BJ (cell line): ENCODE results near the gene AP1M2. TPM values are rescaled to one million over a fixed set of nuclear protein-coding genes. Genes with fewer than 3 reads are reported as not detected.
A peak's percentile ranks its signal among the peaks of the same experiment; 100 is the strongest.

Experiments used
- CTCF ChIA-PET: fragments of 350-600 bp; formaldehyde crosslinking; extraction: SDS; loops from one replicate; lab custom pipeline; 2021; ENCODE audit warnings: antibody characterized with exemption, inconsistent platforms; lab: Yijun Ruan, JAX
- POLR2A ChIA-PET: fragments of 300-600 bp; sonication (Branson Sonifier 250); formaldehyde crosslinking; extraction: SDS; loops from one replicate; lab custom pipeline; 2021; ENCODE audit warnings: antibody characterized with exemption; lab: Charles Lee
- DNase-seq: peaks from one replicate; pipeline ENCODE4 v3.0.0-alpha.2; 2011; ENCODE audit warnings: low read depth
- H3K27me3 ChIP-seq: 2 replicates; pipeline ENCODE4 v1.6.0; 2011; ENCODE audit warnings: low read length; ENCODE audit not compliant: control insufficient read depth, insufficient read depth
- H3K36me3 ChIP-seq: 2 replicates; pipeline ENCODE4 v1.5.1; 2011; ENCODE audit warnings: low read length; ENCODE audit not compliant: control insufficient read depth, insufficient read depth
- H3K4me3 ChIP-seq: 2 replicates; pipeline ENCODE4 v1.5.1; 2011; ENCODE audit warnings: low read depth, mild to moderate bottlenecking, control low read depth, low read length
- polyA plus RNA-seq: library from polyadenylated mRNA; depleted of rRNA; stranded (reverse); fragments of >200 nt; gene quantifications from 2 replicates; pipeline ENCODE4 v1.2.3, GENCODE V29; 2011
- TF ChIP-seq, protein P1 (sequence below): IDR thresholded peaks from 2 replicates; pipeline ENCODE4 v1.5.1; 2011; ENCODE audit warnings: low read depth, mild to moderate bottlenecking, control low read depth, inconsistent platforms, low read length, moderate library complexity; ENCODE audit not compliant: insufficient read depth

The AP1M2 gene
- polyA plus RNA-seq, 1 experiment, result not detected

DNA sequence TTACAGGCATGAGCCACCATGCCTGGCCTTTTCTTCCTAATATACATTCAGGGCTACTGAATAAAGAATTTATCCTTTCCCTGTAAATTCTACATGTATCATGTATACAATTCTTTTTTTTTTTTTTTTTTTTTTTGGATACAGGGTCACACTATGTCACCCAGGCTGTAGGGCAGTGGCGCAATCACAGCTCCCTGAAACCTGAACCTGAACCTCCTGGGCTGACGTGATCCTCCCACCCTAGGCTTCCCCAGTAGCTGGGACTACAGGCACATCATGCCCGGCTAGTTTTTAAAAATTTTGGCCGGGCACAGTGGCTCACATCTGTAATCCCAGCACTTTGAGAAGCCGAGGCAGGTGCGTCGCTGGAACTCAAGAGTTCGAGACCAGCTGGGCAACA, 31.7 kb upstream of the AP1M2 start:
- TF ChIP-seq, protein P1, sequence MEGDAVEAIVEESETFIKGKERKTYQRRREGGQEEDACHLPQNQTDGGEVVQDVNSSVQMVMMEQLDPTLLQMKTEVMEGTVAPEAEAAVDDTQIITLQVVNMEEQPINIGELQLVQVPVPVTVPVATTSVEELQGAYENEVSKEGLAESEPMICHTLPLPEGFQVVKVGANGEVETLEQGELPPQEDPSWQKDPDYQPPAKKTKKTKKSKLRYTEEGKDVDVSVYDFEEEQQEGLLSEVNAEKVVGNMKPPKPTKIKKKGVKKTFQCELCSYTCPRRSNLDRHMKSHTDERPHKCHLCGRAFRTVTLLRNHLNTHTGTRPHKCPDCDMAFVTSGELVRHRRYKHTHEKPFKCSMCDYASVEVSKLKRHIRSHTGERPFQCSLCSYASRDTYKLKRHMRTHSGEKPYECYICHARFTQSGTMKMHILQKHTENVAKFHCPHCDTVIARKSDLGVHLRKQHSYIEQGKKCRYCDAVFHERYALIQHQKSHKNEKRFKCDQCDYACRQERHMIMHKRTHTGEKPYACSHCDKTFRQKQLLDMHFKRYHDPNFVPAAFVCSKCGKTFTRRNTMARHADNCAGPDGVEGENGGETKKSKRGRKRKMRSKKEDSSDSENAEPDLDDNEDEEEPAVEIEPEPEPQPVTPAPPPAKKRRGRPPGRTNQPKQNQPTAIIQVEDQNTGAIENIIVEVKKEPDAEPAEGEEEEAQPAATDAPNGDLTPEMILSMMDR, result no peak
- ChIA-PET POLR2A (no interaction called here), CTCF (interaction anchor here (1.2 to 2.7 kb wide), 3 partner anchors 26 to 38 kb away, joined by 5 to 10 read pairs (median 6); no protein-coding TSS in a partner anchor)
- no peaks in the 10 kb centered on the region; the same call in 1 of the 2 replicates for H3K36me3 ChIP-seq
- no peak for DNase-seq
- no peaks in the 10 kb centered on the region for H3K27me3 ChIP-seq
- no peak overlapping the region for H3K4me3 ChIP-seq

DNA sequence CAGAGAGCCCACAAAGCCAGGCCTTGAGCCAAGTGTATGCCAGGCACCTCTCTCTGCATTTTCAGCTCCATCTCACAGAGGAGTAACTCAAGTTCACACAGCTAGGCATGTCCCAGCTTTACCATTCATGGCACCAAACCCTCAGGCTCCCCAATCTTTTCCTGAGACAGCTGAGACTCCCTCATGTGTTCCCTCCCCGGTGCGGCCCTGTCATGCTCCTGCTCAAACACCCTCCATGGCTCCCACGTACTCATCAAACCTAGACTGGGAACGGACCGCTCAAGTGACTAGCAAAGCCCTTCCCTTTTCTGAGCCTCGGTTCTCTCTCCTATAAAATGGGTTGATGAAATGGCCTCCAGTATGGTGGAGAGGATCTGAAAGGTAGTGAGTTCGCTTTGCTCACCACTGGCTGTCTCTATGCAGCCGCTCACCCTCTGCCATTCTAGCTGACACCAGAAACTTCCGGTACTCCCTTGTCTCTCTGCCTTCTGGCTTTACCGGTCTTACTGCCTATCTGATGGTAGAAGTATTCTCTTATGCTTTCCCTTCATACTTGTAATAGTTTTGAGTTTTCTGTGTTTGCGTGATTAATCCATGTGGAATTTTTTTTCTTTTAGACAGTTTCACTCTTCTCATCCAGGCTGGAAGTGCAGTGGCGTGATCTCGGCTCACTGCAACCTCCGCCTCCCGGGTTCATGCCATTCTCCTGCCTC, 30.5 kb upstream of the AP1M2 start:
- TF ChIP-seq, protein P1, result no peak
- Histone ChIP-seq H3K4me3 (no peak overlapping the region), H3K27me3 (no peaks in the 10 kb centered on the region), H3K36me3 (no peaks in the 10 kb centered on the region; the same call in 1 of the 2 replicates)
- peak; percentile 81 for DNase-seq
- ChIA-PET CTCF (interaction anchor here (0.9 to 2.7 kb wide), 5 partner anchors 27 to 82 kb away, joined by 3 to 10 read pairs (median 4); no protein-coding TSS in a partner anchor), POLR2A (interaction anchor here (0.6 to 0.7 kb wide), 3 partner anchors 9 to 247 kb away, joined by 3 to 9 read pairs (median 8); no protein-coding TSS in a partner anchor)

DNA sequence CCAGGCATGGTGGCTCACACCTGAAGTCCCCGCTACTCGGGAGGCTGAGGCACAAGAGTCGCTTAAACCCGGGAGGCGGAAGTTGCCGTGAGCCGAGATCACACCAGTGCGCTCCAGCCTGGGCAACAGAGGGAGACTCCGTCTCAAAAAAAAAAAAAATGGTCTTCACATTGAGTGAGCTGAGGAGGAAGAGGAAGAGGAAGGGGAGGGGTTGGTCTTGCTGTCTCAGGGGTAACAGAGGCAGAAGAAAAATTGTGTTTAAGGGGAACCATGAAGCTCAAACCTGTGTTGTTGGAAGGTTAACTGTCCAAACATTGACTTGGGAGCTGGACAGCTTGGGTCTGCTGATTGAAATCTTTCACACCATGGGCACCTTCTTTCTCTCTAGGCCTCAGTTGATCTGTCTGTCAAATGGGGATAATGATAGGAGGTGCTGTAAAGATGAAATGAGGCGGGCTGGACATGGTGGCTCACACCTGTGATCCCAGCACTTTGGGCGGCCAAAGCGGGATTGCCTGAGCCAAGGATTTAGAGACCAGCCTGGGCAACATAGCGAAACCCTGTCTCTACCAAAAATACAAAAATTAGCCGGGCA, 28.4 kb upstream of the AP1M2 start:
- ChIA-PET CTCF (interaction anchor here (0.8 kb wide), 1 partner anchor 23 kb away, joined by 5 read pairs; no protein-coding TSS in a partner anchor), POLR2A (no interaction called here)
- Histone ChIP-seq H3K4me3 (no peak overlapping the region), H3K27me3 (no peaks in the 10 kb centered on the region), H3K36me3 (no peaks in the 10 kb centered on the region; the same call in 1 of the 2 replicates)
- TF ChIP-seq, protein P1, result no peak
- no peak for DNase-seq

DNA sequence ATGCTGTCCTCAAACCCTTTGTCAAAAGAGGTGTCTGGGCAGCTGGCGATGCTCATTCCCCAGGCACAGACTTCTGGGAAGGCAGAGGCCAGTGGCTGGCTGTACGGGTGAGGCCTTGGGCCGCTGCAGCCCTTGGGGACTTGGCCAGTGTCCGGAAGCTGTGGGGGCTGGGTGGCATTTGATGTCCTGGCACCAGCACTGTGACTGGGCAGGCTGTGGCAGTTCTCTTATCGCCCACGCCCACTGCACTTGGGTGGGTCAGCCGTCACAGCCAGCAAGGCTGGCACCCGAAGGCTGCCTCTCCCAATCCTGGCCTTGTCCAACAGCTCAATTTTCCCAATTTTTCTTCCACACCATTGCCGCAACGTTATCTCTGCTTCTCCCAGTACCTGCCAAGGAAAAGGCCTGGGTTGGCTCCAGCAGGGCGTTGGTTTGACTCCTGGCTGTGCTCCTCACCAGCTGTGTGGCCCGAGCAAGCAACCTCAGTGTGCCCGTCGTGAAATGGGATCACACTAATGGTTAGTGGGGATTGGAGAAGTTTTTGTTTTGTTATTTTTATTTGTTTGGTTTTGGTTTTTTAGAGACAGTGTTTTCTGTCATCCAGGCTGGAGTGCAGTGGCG, 25.5 kb upstream of the AP1M2 start:
- TF ChIP-seq, protein P1, result no peak
- Histone ChIP-seq H3K27me3 (no peaks in the 10 kb centered on the region), H3K4me3 (no peak overlapping the region), H3K36me3 (no peaks in the 10 kb centered on the region; the same call in 1 of the 2 replicates)
- POLR2A ChIA-PET, result interaction anchor here (0.7 kb wide), 1 partner anchor 11 kb away, joined by 17 read pairs; no protein-coding TSS in a partner anchor
- CTCF ChIA-PET, result interaction anchor here (1.3 kb wide), 1 partner anchor 31 kb away, joined by 4 read pairs; no protein-coding TSS in a partner anchor
- DNase-seq, result no peak
